ENCODE measurements around the gene TRUB2. TPM values are rescaled to one million over a fixed set of nuclear protein-coding genes. Genes with fewer than 3 reads are reported as not detected.

TRUB2 gene
- total RNA-seq, 1 experiment from 2014 or later: 37.6 TPM

GRCh38 chr9:128294142-128294541 is 28.1 kb downstream of the TRUB2 start:
- no peak overlapping the region for H3K4me3 Mint-ChIP-seq (ENCODE audit: unreplicated experiment)
- TF ChIP-seq, protein P1, sequence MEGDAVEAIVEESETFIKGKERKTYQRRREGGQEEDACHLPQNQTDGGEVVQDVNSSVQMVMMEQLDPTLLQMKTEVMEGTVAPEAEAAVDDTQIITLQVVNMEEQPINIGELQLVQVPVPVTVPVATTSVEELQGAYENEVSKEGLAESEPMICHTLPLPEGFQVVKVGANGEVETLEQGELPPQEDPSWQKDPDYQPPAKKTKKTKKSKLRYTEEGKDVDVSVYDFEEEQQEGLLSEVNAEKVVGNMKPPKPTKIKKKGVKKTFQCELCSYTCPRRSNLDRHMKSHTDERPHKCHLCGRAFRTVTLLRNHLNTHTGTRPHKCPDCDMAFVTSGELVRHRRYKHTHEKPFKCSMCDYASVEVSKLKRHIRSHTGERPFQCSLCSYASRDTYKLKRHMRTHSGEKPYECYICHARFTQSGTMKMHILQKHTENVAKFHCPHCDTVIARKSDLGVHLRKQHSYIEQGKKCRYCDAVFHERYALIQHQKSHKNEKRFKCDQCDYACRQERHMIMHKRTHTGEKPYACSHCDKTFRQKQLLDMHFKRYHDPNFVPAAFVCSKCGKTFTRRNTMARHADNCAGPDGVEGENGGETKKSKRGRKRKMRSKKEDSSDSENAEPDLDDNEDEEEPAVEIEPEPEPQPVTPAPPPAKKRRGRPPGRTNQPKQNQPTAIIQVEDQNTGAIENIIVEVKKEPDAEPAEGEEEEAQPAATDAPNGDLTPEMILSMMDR (IDR thresholded peaks at IDR 0.05; ENCODE audit: unreplicated experiment): no peak
- CTCF ChIA-PET: interaction anchor here (0.6 to 5.9 kb wide), 8 partner anchors 8 to 73 kb away, joined by 3 to 74 read pairs (median 4); no protein-coding TSS in a partner anchor
- H3K27me3 Mint-ChIP-seq (ENCODE audit: insufficient read depth, unreplicated experiment): no peaks in the 10 kb centered on the region
- H3K9me3 Mint-ChIP-seq (ENCODE audit: unreplicated experiment): no peaks in the 10 kb centered on the region
- intact Hi-C loops (cut with micrococcal nuclease): loop anchor here (2.0 kb wide), 1 partner anchor 119 kb away; no protein-coding TSS in a partner anchor
- BruUV-seq (replicated peaks): no TSS peak
- peaks cover 7% of the 10 kb centered on the region for H3K4me1 Mint-ChIP-seq (ENCODE audit: insufficient read depth, unreplicated experiment)
- POLR2A ChIA-PET: interaction anchor here (0.6 kb wide), 2 partner anchors 13 to 125 kb away, joined by 3 to 4 read pairs; no protein-coding TSS in a partner anchor
- no peak overlapping the region for H3K27ac Mint-ChIP-seq (ENCODE audit: low read depth, unreplicated experiment)
- H3K36me3 Mint-ChIP-seq (ENCODE audit: insufficient read depth, unreplicated experiment): peaks cover 9% of the 10 kb centered on the region
- DNase-seq (ENCODE audit: unreplicated experiment): no peak

DNA sequence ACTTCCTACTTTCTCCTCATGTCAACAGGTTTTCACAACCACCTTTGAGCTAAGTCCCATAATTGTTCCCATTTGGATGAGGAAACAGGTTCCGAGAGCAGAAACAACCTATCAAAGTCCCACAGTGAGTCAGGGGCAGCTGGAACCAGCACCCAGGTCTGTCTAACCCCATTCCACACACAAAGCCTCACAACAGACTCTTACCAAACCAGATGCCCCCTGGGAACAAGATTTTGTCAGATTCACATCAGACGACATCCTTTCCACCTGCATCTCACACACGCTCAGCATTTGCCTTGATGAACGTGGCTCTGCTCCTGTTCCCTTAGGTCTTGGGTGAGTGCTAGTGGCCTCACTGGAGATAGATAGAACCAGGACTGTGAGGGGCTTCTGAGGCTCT is 29.2 kb downstream of the TRUB2 start:
- ChIA-PET CTCF (interaction anchor here (0.8 to 5.9 kb wide), 6 partner anchors 8 to 68 kb away, joined by 3 to 74 read pairs (median 6); no protein-coding TSS in a partner anchor), POLR2A (interaction anchor here (1.3 kb wide), 1 partner anchor 48 kb away, joined by 7 read pairs; no protein-coding TSS in a partner anchor)
- BruUV-seq (replicated peaks): no TSS peak
- Mint-ChIP-seq H3K27ac (ENCODE audit: low read depth, unreplicated experiment) (no peak overlapping the region), H3K36me3 (ENCODE audit: insufficient read depth, unreplicated experiment) (peaks cover 12% of the 10 kb centered on the region), H3K27me3 (ENCODE audit: insufficient read depth, unreplicated experiment) (no peaks in the 10 kb centered on the region), H3K9me3 (ENCODE audit: unreplicated experiment) (no peaks in the 10 kb centered on the region), H3K4me1 (ENCODE audit: insufficient read depth, unreplicated experiment) (peaks cover 7% of the 10 kb centered on the region), H3K4me3 (ENCODE audit: unreplicated experiment) (no peak overlapping the region)
- intact Hi-C loops (cut with micrococcal nuclease): no loop called here
- TF ChIP-seq, protein P1 (IDR thresholded peaks at IDR 0.05; ENCODE audit: unreplicated experiment): no peak
- DNase-seq (ENCODE audit: unreplicated experiment): no peak

DNA sequence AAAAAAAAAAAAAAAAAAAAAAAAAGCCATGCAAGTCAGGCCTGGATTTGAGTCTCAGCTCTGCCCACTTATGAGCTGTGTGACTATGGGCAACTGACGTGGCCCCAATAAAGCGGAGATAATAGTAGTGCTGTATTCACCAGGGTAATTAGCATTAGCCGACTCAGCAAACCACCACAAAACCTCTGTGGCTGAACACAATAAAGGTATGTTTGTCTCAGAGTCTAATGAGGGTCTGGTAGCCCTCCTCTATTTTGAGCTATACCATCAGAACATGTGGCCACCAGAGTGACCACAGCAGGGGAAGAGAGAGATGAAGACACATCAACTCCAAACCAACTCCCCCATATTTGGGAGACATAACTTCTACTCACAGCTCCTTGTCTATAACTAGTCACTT is 30.2 kb downstream of the TRUB2 start:
- Mint-ChIP-seq H3K27ac (ENCODE audit: low read depth, unreplicated experiment) (no peak overlapping the region), H3K9me3 (ENCODE audit: unreplicated experiment) (no peaks in the 10 kb centered on the region), H3K36me3 (ENCODE audit: insufficient read depth, unreplicated experiment) (peaks cover 19% of the 10 kb centered on the region), H3K4me1 (ENCODE audit: insufficient read depth, unreplicated experiment) (peaks cover 7% of the 10 kb centered on the region), H3K4me3 (ENCODE audit: unreplicated experiment) (no peak overlapping the region), H3K27me3 (ENCODE audit: insufficient read depth, unreplicated experiment) (no peaks in the 10 kb centered on the region)
- no peak for DNase-seq (ENCODE audit: unreplicated experiment)
- CTCF ChIA-PET: interaction anchor here (0.5 to 3.0 kb wide), 5 partner anchors 12 to 431 kb away, joined by 3 to 11 read pairs (median 5); no protein-coding TSS in a partner anchor
- POLR2A ChIA-PET: interaction anchor here (0.6 to 1.7 kb wide), 3 partner anchors 16 to 399 kb away, joined by 5 to 7 read pairs (median 6); partner anchors contain the start of genes GOLGA2 and SWI5
- TF ChIP-seq, protein P1 (IDR thresholded peaks at IDR 0.05; ENCODE audit: unreplicated experiment): no peak
- BruUV-seq (replicated peaks): no TSS peak
- intact Hi-C loops (cut with micrococcal nuclease): no loop called here

DNA sequence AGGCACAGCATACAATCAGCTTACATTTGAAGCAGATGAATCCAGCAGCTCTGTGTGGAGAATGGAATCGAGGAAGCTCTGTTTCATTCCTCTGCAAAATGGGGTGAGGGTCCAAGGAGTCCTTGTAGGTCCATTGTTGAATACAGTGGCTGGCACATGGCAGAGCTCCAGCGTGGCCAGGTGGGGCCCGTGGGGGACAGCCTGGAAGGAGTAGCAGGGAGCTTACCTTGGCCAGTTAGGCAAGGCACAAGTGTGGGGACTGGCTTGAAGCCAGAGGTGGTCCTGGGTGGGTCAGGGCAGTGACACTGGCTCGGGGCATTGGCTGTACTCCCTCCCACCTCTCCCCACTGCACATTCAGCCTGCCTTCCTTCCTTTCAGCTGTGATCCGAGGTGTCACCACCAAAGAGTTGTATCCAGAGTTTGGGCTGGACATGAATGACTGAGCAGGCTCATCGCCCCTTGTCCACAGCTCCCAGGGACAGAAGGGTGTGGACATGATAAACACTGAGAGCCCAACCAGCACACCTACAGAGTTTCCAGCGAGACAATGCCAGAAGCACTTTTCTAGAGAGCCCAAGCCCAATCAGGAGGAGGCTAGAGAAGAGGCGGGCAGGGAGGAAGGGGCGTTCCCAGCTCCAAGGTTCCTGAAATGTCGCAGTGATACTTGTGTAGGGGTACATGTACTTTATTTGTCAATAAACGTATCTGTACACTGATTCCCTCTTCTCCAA is 33.8 kb downstream of the TRUB2 start:
- Mint-ChIP-seq H3K4me3 (ENCODE audit: unreplicated experiment) (no peak overlapping the region), H3K27me3 (ENCODE audit: insufficient read depth, unreplicated experiment) (no peaks in the 10 kb centered on the region), H3K9me3 (ENCODE audit: unreplicated experiment) (no peaks in the 10 kb centered on the region), H3K36me3 (ENCODE audit: insufficient read depth, unreplicated experiment) (peaks cover 19% of the 10 kb centered on the region), H3K4me1 (ENCODE audit: insufficient read depth, unreplicated experiment) (no peaks in the 10 kb centered on the region), H3K27ac (ENCODE audit: low read depth, unreplicated experiment) (no peak overlapping the region)
- BruUV-seq (replicated peaks): no TSS peak
- DNase-seq (ENCODE audit: unreplicated experiment): no peak
- ChIA-PET CTCF (interaction anchor here (1.9 kb wide), 1 partner anchor 53 kb away, joined by 7 read pairs; no protein-coding TSS in a partner anchor), POLR2A (interaction anchor here (1.4 kb wide), 1 partner anchor 12 kb away, joined by 5 read pairs; the partner anchor contains the start of genes GOLGA2 and SWI5)
- TF ChIP-seq, protein P1 (IDR thresholded peaks at IDR 0.05; ENCODE audit: unreplicated experiment): no peak
- intact Hi-C loops (cut with micrococcal nuclease): no loop called here

Measured in MCF 10A (cell line).